MM.1S (cell line): Measurements from ENCODE around the gene FLNC.

ENCODE experiments used
- EZH2 ChIP-seq: fragments of 300-600 bp; sonication (generic); optimal IDR thresholded peaks from 2 replicates; pipeline ENCODE3; 2017; ENCODE audit warnings: low read depth, mild to moderate bottlenecking, antibody characterized with exemption, low read length, mixed read lengths
- EZH2phosphoT487 ChIP-seq: fragments of 300-600 bp; sonication (generic); IDR thresholded peaks from 2 replicates; pipeline ENCODE4 v1.6.1; 2018; ENCODE audit warnings: antibody characterized with exemption, low read length
- TF ChIP-seq, protein P1 (sequence below): fragments of 300-600 bp; sonication (generic); IDR thresholded peaks from 2 replicates; pipeline ENCODE4 v1.5.1; 2016; ENCODE audit warnings: antibody characterized with exemption, low read length, mixed read lengths

DNA sequence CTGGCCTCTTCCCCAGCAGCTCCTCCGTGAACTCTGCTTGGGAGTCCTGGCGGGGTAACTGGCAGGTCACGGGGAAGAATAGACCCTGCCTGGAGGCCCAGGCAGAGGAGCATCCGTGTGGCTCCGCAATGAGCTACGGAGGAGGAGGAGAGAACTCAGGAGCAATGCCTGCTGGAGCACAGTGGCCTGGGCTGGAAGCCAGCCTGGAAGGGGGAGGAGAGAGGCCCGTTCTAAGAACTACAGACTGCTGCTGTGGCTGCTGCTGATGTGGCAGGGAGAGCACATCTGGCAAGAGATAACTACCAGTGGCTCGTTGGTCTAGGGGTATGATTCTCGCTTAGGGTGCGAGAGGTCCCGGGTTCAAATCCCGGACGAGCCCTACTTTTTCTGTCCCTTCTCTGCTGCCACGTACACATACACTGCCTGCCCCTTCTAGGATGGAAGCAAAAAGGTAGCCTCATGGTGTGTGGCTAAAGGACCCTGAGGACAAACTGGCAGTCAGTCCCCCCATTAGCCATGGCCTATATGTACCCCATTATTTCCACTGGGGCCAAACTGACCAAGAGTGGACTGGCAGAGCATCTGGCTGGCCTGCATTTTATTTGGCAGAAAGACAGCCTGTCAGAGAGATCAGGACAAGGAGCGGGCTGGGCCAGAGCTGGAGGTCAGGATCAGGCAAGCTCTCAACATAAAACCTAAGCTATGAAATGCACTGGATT lies 46.9 kb upstream of the FLNC start:
- TF ChIP-seq, protein P1, sequence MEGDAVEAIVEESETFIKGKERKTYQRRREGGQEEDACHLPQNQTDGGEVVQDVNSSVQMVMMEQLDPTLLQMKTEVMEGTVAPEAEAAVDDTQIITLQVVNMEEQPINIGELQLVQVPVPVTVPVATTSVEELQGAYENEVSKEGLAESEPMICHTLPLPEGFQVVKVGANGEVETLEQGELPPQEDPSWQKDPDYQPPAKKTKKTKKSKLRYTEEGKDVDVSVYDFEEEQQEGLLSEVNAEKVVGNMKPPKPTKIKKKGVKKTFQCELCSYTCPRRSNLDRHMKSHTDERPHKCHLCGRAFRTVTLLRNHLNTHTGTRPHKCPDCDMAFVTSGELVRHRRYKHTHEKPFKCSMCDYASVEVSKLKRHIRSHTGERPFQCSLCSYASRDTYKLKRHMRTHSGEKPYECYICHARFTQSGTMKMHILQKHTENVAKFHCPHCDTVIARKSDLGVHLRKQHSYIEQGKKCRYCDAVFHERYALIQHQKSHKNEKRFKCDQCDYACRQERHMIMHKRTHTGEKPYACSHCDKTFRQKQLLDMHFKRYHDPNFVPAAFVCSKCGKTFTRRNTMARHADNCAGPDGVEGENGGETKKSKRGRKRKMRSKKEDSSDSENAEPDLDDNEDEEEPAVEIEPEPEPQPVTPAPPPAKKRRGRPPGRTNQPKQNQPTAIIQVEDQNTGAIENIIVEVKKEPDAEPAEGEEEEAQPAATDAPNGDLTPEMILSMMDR = no peak
- no peak for TF ChIP-seq EZH2
- no peak for TF ChIP-seq EZH2phosphoT487
